CD4-positive, alpha-beta T cell (primary cell): ENCODE measurements around the gene CAMTA1. TPM values are rescaled to one million over a fixed set of nuclear protein-coding genes. Genes with fewer than 3 reads are reported as not detected.

Experiments used
- ATAC-seq: fragments of 200-7000 bp; cut with Tn5 transposase; one replicate; pipeline ENCODE4 v1.10.0; 2022; ENCODE audit warnings: mild to moderate bottlenecking; ENCODE audit not compliant: poor library complexity
- CTCF ChIA-PET: fragments of 350-600 bp; sonication (Branson Sonifier 250); formaldehyde crosslinking; loops from one replicate; lab custom pipeline; 2021; ENCODE audit warnings: antibody characterized with exemption, inconsistent platforms; lab: Charles Lee
- POLR2A ChIA-PET: fragments of 350-600 bp; sonication (Branson Sonifier 250); formaldehyde crosslinking; loops from one replicate; lab custom pipeline; 2021; ENCODE audit warnings: antibody characterized with exemption, inconsistent platforms; lab: Charles Lee
- DNase-seq, 14 experiments: peaks; one replicate each; pipeline ENCODE4 v3.0.0-alpha.2; 2013 to 2020; ENCODE audit warnings: mixed read lengths in 2 of 14
- H3K27ac ChIP-seq, 2 donors: one replicate each; pipeline versions ENCODE4 v1.5.1 to v1.7.0; 2013; ENCODE audit warnings: low read length in 2 of 2, low read depth in 1 of 2, mild to moderate bottlenecking in 1 of 2
- H3K27me3 ChIP-seq, 2 experiments: 1 replicate in 1 of 2; 2 replicates in 1 of 2; pipeline versions ENCODE4 v1.6.1 to v1.7.0; 2013; ENCODE audit warnings: low read length in 2 of 2, control low read depth in 1 of 2, mild to moderate bottlenecking in 1 of 2, moderate library complexity in 1 of 2; ENCODE audit not compliant: insufficient read depth in 2 of 2, control insufficient read depth in 1 of 2
- H3K36me3 ChIP-seq: one replicate; pipeline ENCODE4 v1.6.1; 2013; ENCODE audit warnings: low read length, control low read depth; ENCODE audit not compliant: insufficient read depth
- H3K4me1 ChIP-seq: one replicate; pipeline ENCODE4 v1.6.1; 2013; ENCODE audit warnings: low read length, control low read depth; ENCODE audit not compliant: insufficient read depth
- H3K4me3 ChIP-seq: one replicate; pipeline ENCODE4 v1.5.1; 2013; ENCODE audit warnings: mild to moderate bottlenecking, low read length, moderate library complexity
- H3K9me3 ChIP-seq, 2 experiments: 1 replicate in 1 of 2; 2 replicates in 1 of 2; pipeline versions ENCODE4 v1.6.1 to v1.7.0; 2013; ENCODE audit warnings: low read length in 2 of 2, mild to moderate bottlenecking in 2 of 2, control low read depth in 1 of 2, moderate library complexity in 1 of 2; ENCODE audit not compliant: control insufficient read depth in 1 of 2, insufficient read depth in 1 of 2
- H3K27ac Mint-ChIP-seq: one replicate; pipeline ENCODE4 v1.8.0; 2020; ENCODE audit warnings: mixed read lengths
- H3K27me3 Mint-ChIP-seq: one replicate; pipeline ENCODE4 v1.8.0; 2021; ENCODE audit warnings: mixed read lengths
- H3K36me3 Mint-ChIP-seq: one replicate; pipeline ENCODE4 v1.8.0; 2021; ENCODE audit warnings: low read depth, mixed read lengths
- H3K4me1 Mint-ChIP-seq: one replicate; pipeline ENCODE4 v1.8.0; 2021; ENCODE audit warnings: low read depth, mixed read lengths
- H3K4me3 Mint-ChIP-seq: one replicate; pipeline ENCODE4 v1.8.0; 2020; ENCODE audit warnings: mild to moderate bottlenecking, mixed read lengths
- H3K9me3 Mint-ChIP-seq: one replicate; pipeline ENCODE4 v1.8.0; 2020; ENCODE audit warnings: mixed read lengths
- intact Hi-C, 2 experiments: fragments of 100-400 bp; cut with DNase I in 1 of 2; cut with micrococcal nuclease in 1 of 2; formaldehyde crosslinking; loops; one replicate each; pipeline versions ENCODE4 v1.15.1 to v1.9.0; 2023 to 2025; cut with DNase I, micrococcal nuclease
- total RNA-seq, 174 experiments: library from RNA in 2 of 174; stranded (reverse) in 2 of 174; gene quantifications; one replicate each; pipeline ENCODE4 v1.2.3 and lab custom pipeline; 2021 to 2026
- TF ChIP-seq, protein P1 (sequence below): fragments of 200-600 bp; IDR thresholded peaks from one replicate; pipeline ENCODE4 v1.8.0; 2022; ENCODE audit warnings: antibody characterized with exemption, mild to moderate bottlenecking

Gene CAMTA1
- total RNA-seq, 2 experiments from 2014 or later = 38.6 to 39.3 TPM

DNA sequence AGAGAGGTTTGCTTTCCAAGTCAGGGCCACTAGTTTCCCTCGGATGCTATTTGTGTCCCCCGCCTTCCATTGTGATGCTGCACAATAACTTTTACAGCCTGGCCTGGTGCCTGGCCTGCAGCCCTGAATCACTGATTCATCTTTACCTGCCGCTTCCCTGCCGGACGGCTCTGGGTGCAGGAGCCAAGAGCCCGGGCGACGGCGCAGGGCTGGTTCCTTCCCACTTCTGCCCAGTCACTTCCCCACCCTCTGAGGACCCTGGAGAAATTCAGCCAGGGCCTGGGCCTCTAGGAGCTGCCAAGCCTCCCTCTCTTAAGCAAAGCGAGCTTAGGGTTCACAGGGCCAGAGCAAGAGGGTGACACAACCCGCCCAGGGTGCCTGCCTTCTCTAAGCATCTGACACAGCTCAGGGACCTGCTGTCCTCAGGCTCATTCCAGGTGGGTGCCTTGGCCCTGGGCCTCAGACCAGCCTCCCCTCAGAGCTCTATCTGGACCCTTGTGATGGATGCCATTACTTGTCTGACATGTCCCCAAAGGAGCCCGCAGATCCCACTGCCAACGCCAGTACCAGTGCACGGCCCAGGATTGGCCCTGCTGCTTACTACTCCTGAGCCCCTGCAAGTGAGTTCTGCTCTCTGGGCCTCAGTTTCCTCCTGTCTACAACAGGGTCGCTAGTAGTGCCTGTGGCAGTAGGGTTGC is 604.8 kb downstream of the CAMTA1 start:
- no peaks in the 10 kb centered on the region for H3K36me3 ChIP-seq
- ChIA-PET POLR2A (no interaction called here), CTCF (no interaction called here)
- Mint-ChIP-seq H3K27me3 (no peaks in the 10 kb centered on the region), H3K4me3 (no peak overlapping the region), H3K27ac (no peak overlapping the region), H3K4me1 (no peaks in the 10 kb centered on the region), H3K36me3 (no peaks in the 10 kb centered on the region), H3K9me3 (no peaks in the 10 kb centered on the region)
- no peaks in the 10 kb centered on the region for H3K4me1 ChIP-seq
- H3K27me3 ChIP-seq = no peaks in the 10 kb centered on the region
- DNase-seq (no peak), ATAC-seq (no peak)
- TF ChIP-seq, protein P1, sequence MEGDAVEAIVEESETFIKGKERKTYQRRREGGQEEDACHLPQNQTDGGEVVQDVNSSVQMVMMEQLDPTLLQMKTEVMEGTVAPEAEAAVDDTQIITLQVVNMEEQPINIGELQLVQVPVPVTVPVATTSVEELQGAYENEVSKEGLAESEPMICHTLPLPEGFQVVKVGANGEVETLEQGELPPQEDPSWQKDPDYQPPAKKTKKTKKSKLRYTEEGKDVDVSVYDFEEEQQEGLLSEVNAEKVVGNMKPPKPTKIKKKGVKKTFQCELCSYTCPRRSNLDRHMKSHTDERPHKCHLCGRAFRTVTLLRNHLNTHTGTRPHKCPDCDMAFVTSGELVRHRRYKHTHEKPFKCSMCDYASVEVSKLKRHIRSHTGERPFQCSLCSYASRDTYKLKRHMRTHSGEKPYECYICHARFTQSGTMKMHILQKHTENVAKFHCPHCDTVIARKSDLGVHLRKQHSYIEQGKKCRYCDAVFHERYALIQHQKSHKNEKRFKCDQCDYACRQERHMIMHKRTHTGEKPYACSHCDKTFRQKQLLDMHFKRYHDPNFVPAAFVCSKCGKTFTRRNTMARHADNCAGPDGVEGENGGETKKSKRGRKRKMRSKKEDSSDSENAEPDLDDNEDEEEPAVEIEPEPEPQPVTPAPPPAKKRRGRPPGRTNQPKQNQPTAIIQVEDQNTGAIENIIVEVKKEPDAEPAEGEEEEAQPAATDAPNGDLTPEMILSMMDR = no peak
- H3K9me3 ChIP-seq = peaks cover 0 to 7% of the 10 kb centered on the region in 2 experiments
- intact Hi-C loops = no loop called here
- no peak overlapping the region for H3K27ac ChIP-seq
- no peak overlapping the region for H3K4me3 ChIP-seq

DNA sequence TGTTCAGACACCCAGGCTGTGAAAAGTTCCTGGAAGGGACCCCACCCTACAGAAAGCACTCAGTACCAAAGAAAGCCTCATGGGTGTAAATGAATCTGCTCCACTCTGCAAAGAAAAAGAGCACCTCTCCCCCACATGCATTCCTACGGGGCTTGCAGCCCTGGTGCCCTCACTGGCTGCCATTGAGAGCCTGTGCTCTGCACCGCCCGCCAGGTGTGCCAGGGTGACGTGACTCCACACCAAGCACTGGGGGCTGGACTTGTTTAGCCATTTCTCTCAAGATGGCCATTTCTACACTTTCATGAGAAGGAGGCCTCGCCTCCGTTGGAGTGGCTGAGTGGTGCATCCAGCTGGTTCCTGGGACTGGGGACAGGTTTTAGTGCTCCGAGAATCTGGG is 605.3 kb downstream of the CAMTA1 start:
- H3K36me3 ChIP-seq = no peaks in the 10 kb centered on the region
- Mint-ChIP-seq H3K27ac (no peak overlapping the region), H3K36me3 (no peaks in the 10 kb centered on the region), H3K9me3 (peaks cover 4% of the 10 kb centered on the region), H3K27me3 (no peaks in the 10 kb centered on the region), H3K4me3 (no peak overlapping the region), H3K4me1 (no peaks in the 10 kb centered on the region)
- no peak for DNase-seq
- H3K9me3 ChIP-seq = peaks cover 3 to 8% of the 10 kb centered on the region in 2 experiments
- POLR2A ChIA-PET = no interaction called here
- H3K4me1 ChIP-seq = no peaks in the 10 kb centered on the region
- TF ChIP-seq, protein P1 = no peak
- H3K27me3 ChIP-seq = no peaks in the 10 kb centered on the region
- intact Hi-C loops = no loop called here
- no peak overlapping the region for H3K4me3 ChIP-seq
- CTCF ChIA-PET = no interaction called here
- no peak for ATAC-seq
- no peak overlapping the region for H3K27ac ChIP-seq

DNA sequence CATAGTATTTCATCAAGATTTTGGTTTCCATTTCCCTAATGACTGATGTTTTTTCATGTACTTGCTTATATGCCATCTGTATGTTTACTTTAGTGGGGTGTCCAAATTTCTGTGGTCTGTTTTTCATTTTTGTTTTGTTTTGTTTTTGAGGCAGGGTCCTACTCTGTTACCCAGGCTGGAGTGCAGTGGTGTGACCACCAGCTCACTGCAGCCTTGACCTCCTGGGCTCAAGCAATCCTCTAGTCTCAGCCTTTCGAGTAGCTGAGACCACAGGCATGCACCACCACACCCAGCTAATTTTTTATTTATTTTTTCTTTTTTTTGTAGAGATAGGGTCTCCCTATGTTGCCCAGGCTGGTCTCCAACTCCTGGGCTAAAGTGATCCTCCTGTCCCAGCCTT is 607.9 kb downstream of the CAMTA1 start:
- Mint-ChIP-seq H3K9me3 (peaks cover 11% of the 10 kb centered on the region), H3K27ac (no peak overlapping the region), H3K36me3 (no peaks in the 10 kb centered on the region), H3K4me1 (no peaks in the 10 kb centered on the region), H3K4me3 (no peak overlapping the region), H3K27me3 (peaks cover 7% of the 10 kb centered on the region)
- H3K36me3 ChIP-seq = no peaks in the 10 kb centered on the region
- peaks cover 3 to 8% of the 10 kb centered on the region in 2 experiments for H3K9me3 ChIP-seq
- ChIA-PET CTCF (interaction anchor here (1.3 kb wide), 1 partner anchor 11 kb away, joined by 3 read pairs; no protein-coding TSS in a partner anchor), POLR2A (no interaction called here)
- H3K27ac ChIP-seq = no peak overlapping the region
- no peaks in the 10 kb centered on the region for H3K4me1 ChIP-seq
- H3K27me3 ChIP-seq = no peaks in the 10 kb centered on the region
- DNase-seq = no peak
- no peak for ATAC-seq
- H3K4me3 ChIP-seq = no peak overlapping the region
- TF ChIP-seq, protein P1 = no peak
- intact Hi-C loops = no loop called here
